GM18507 (cell line): Measurements from ENCODE around the gene NAA80.
"Not testable (repeated sequence)": the region's sequence is repeated elsewhere in the genome, so short reads cannot be mapped to it uniquely, and the experiment has no call there.

Experiments
- DNase-seq: peaks from one replicate; pipeline ENCODE4 v3.0.0; 2011; ENCODE audit warnings: low read depth; ENCODE audit not compliant: insufficient read length; ENCODE audit errors: extremely low spot score
- FAIRE-seq: peaks from 2 replicates; lab custom pipeline; 2011; peaks lifted over from hg19 to GRCh38; lab: Jason Lieb, UNC

The NAA80 gene

GRCh38 chr3:50318163-50318562, 19.0 kb upstream of the NAA80 start:
- FAIRE-seq (no peak), DNase-seq (no peak)

GRCh38 chr3:50317300-50317699, 18.1 kb upstream of the NAA80 start:
- DNase-seq (no peak), FAIRE-seq (no peak)

- no peak for FAIRE-seq
- no peak for DNase-seq
Measured at GRCh38 chr3:50316657-50317242, 17.5 kb upstream of the NAA80 start.

GRCh38 chr3:50314816-50315215, 15.6 kb upstream of the NAA80 start:
- DNase-seq (no peak), FAIRE-seq (no peak)

GRCh38 chr3:50314342-50314741, 15.1 kb upstream of the NAA80 start:
- DNase-seq: no peak
- no peak for FAIRE-seq

- not testable (repeated sequence) for FAIRE-seq, DNase-seq
Measured at GRCh38 chr3:50312041-50312440, 12.8 kb upstream of the NAA80 start.

GRCh38 chr3:50304601-50305000, 5.4 kb upstream of the NAA80 start:
- DNase-seq (no peak), FAIRE-seq (no peak)

GRCh38 chr3:50303013-50303815, 4.0 kb upstream of the NAA80 start, which contains the start of gene HYAL1:
TSS of gene HYAL1 (minus strand) at chr3:50303574. CDS start at chr3:50302956, 618 bp downstream.
- FAIRE-seq (no peak), DNase-seq (no peak)

GRCh38 chr3:50302095-50303012, 3.1 kb upstream of the NAA80 start:
- FAIRE-seq (no peak), DNase-seq (no peak)

GRCh38 chr3:50300681-50301254, 1.6 kb upstream of the NAA80 start:
- FAIRE-seq: no peak
- DNase-seq: no peak

GRCh38 chr3:50299929-50300680, 900 bp upstream of the NAA80 start:
- DNase-seq: no peak
- no peak for FAIRE-seq

- FAIRE-seq (no peak), DNase-seq (no peak)
Measured at GRCh38 chr3:50299638-50299928, 378 bp upstream of the NAA80 start.

GRCh38 chr3:50297896-50298725, 1.1 kb downstream of the NAA80 start:
- FAIRE-seq (no peak), DNase-seq (no peak)

GRCh38 chr3:50297384-50297775, 1.8 kb downstream of the NAA80 start:
- no peak for FAIRE-seq
- DNase-seq: no peak

- no peak for DNase-seq
- no peak for FAIRE-seq
Measured at GRCh38 chr3:50296721-50297383, 2.4 kb downstream of the NAA80 start.

GRCh38 chr3:50295553-50296431, 3.4 kb downstream of the NAA80 start:
- FAIRE-seq: no peak
- DNase-seq: no peak
